GM23248 (cell line): ENCODE measurements around the gene RSPH1.

ENCODE experiments used
- EZH2 ChIP-seq: fragments of 200-600 bp; sonication (generic); IDR thresholded peaks from 2 replicates; pipeline ENCODE4 v1.6.1; 2018; ENCODE audit warnings: antibody characterized with exemption, mild to moderate bottlenecking; ENCODE audit not compliant: insufficient read depth, poor library complexity, severe bottlenecking
- EZH2phosphoT487 ChIP-seq: fragments of 200-600 bp; sonication (generic); IDR thresholded peaks from 2 replicates; pipeline ENCODE4 v1.6.1; 2018; ENCODE audit warnings: antibody characterized with exemption, moderate library complexity, mild to moderate bottlenecking, low read depth; ENCODE audit not compliant: insufficient read depth

- TF ChIP-seq EZH2 = no peak
- no peak for TF ChIP-seq EZH2phosphoT487
Measured at GRCh38 chr21:42513151-42513984, 17.3 kb upstream of the RSPH1 start, which contains the start of gene SLC37A1.
